ENCODE results near the gene GNG12. TPM values are rescaled to one million over a fixed set of nuclear protein-coding genes. Genes with fewer than 3 reads are reported as not detected.
A peak's percentile ranks its signal among the peaks of the same experiment; 100 is the strongest.

Gene GNG12
- total RNA-seq, 2 experiments from 2014 or later: not detected

DNA sequence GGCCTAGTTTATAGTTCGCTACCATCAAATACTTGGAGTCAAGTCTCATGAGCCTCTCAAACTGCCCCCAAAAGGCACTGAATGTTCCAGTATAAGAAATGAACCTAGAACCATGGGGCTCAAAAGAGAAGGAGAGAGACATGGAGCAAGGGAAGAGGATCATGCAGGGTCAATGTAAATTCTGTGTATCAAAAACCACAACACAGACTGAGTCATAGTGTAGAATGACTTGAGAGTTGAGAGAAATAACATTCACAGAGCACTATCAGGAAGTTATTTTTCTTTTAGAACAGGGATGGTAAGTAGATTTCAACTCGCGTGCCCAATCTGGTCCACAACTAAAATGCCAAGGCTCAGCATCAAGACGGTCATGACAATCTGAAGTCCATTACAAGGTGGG, 59.8 kb downstream of the GNG12 start:
- DNase-seq: no peak
- intact Hi-C loops (cut with micrococcal nuclease): no loop called here
- Mint-ChIP-seq H3K27ac (no peak overlapping the region), H3K27me3 (peaks cover 28% of the 10 kb centered on the region), H3K9me3 (no peaks in the 10 kb centered on the region), H3K36me3 (ENCODE audit: low read depth) (no peaks in the 10 kb centered on the region), H3K4me1 (ENCODE audit: low read depth) (peaks cover 15% of the 10 kb centered on the region), H3K4me3 (no peak overlapping the region)
- ChIA-PET CTCF (interaction anchor here (1.3 to 1.6 kb wide), 2 partner anchors 13 to 212 kb away, joined by 5 to 7 read pairs; no protein-coding TSS in a partner anchor), POLR2A (no interaction called here)
- ATAC-seq: no peak
- no peak for TF ChIP-seq CTCF (IDR thresholded peaks at IDR 0.05)

DNA sequence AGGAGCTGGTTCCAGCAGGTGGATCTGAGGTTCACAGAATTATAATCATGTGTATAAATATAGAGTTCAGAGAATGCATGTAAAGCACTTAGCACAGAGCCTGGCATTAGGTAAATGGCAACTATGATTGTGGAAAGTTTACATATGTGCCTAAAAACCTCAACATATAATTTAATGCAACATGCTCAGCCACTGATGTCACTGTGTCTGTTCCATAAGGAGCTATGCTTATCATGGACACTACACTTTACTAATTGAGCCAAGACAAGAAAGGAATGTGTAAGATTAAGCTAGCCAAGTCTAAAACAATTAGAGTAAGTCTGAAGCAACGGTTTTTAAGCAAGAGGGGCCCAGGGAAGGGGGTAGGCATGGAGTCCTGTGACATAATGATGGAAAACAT, 61.5 kb downstream of the GNG12 start:
- Mint-ChIP-seq H3K9me3 (no peaks in the 10 kb centered on the region), H3K27me3 (peaks cover 31% of the 10 kb centered on the region), H3K36me3 (ENCODE audit: low read depth) (no peaks in the 10 kb centered on the region), H3K4me1 (ENCODE audit: low read depth) (peaks cover 18% of the 10 kb centered on the region), H3K27ac (no peak overlapping the region), H3K4me3 (no peak overlapping the region)
- intact Hi-C loops (cut with micrococcal nuclease): no loop called here
- no peak for TF ChIP-seq CTCF (IDR thresholded peaks at IDR 0.05)
- ATAC-seq (no peak), DNase-seq (no peak)
- ChIA-PET CTCF (interaction anchor here (0.9 to 4.4 kb wide), 4 partner anchors 12 to 226 kb away, joined by 3 to 25 read pairs (median 4); no protein-coding TSS in a partner anchor), POLR2A (no interaction called here)

- POLR2A ChIA-PET: no interaction called here
- Mint-ChIP-seq H3K27me3 (peaks cover 30% of the 10 kb centered on the region), H3K36me3 (ENCODE audit: low read depth) (no peaks in the 10 kb centered on the region), H3K4me3 (no peak overlapping the region), H3K4me1 (ENCODE audit: low read depth) (peaks cover 22% of the 10 kb centered on the region), H3K27ac (no peak overlapping the region), H3K9me3 (no peaks in the 10 kb centered on the region)
- intact Hi-C loops (cut with micrococcal nuclease): no loop called here
- no peak for DNase-seq
- CTCF ChIA-PET: interaction anchor here (0.9 to 4.4 kb wide), 3 partner anchors 11 to 226 kb away, joined by 3 to 25 read pairs (median 3); no protein-coding TSS in a partner anchor
- no peak for TF ChIP-seq CTCF (IDR thresholded peaks at IDR 0.05)
- no peak for ATAC-seq
Measured at GRCh38 chr1:67771152-67771551, 62.1 kb downstream of the GNG12 start.

GRCh38 chr1:67769633-67770256, 63.5 kb downstream of the GNG12 start:
- POLR2A ChIA-PET: interaction anchor here (0.5 to 1.3 kb wide), 2 partner anchors 84 to 1036 kb away, joined by 3 read pairs; partner anchors contain the start of gene GADD45A
- Mint-ChIP-seq H3K4me1 (ENCODE audit: low read depth) (peaks cover 28% of the 10 kb centered on the region), H3K27ac (no peak overlapping the region), H3K4me3 (no peak overlapping the region), H3K27me3 (peaks cover 24% of the 10 kb centered on the region), H3K9me3 (no peaks in the 10 kb centered on the region), H3K36me3 (ENCODE audit: low read depth) (no peaks in the 10 kb centered on the region)
- DNase-seq: peak; percentile 17
- TF ChIP-seq CTCF (IDR thresholded peaks at IDR 0.05): no peak
- CTCF ChIA-PET: interaction anchor here (1.3 to 6.7 kb wide), 4 partner anchors 10 to 234 kb away, joined by 3 to 49 read pairs (median 18); no protein-coding TSS in a partner anchor
- peak; percentile 41 for ATAC-seq
- intact Hi-C loops (cut with micrococcal nuclease): no loop called here

DNA sequence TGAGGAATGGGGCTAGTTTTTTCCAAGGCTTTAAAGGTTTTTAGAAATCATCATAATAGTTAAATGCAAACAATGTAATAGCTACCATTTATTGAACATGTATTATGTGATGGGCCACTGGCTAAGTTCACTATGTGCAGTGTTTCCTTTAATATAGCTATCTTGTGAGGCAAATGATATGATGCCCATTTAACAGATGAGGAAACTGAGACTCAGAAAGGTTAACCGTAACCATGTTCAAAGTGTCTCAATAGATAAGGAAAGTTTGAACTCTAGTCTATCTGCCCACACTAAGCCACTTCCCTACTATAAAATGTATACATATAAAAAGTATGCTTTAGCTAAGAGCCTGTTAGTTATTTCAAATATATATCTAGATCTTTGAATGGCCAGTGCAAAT, 64.8 kb downstream of the GNG12 start:
- H3K4me3 Mint-ChIP-seq: no peak overlapping the region
- no peak for TF ChIP-seq CTCF (IDR thresholded peaks at IDR 0.05)
- no peaks in the 10 kb centered on the region for H3K9me3 Mint-ChIP-seq
- DNase-seq: no peak
- CTCF ChIA-PET: interaction anchor here (1.8 to 6.7 kb wide), 4 partner anchors 8 to 233 kb away, joined by 11 to 49 read pairs (median 18); no protein-coding TSS in a partner anchor
- peaks cover 32% of the 10 kb centered on the region for H3K27me3 Mint-ChIP-seq
- ATAC-seq: no peak
- peaks cover 28% of the 10 kb centered on the region for H3K4me1 Mint-ChIP-seq (ENCODE audit: low read depth)
- no peak overlapping the region for H3K27ac Mint-ChIP-seq
- intact Hi-C loops (cut with micrococcal nuclease): no loop called here
- POLR2A ChIA-PET: interaction anchor here (1.3 kb wide), 1 partner anchor 83 kb away, joined by 3 read pairs; the partner anchor contains the start of gene GADD45A
- H3K36me3 Mint-ChIP-seq (ENCODE audit: low read depth): no peaks in the 10 kb centered on the region
